ENCODE results near the gene TCP1.
"Not testable (repeated sequence)": the region's sequence is repeated elsewhere in the genome, so short reads cannot be mapped to it uniquely, and the experiment has no call there.

TCP1 gene

DNA sequence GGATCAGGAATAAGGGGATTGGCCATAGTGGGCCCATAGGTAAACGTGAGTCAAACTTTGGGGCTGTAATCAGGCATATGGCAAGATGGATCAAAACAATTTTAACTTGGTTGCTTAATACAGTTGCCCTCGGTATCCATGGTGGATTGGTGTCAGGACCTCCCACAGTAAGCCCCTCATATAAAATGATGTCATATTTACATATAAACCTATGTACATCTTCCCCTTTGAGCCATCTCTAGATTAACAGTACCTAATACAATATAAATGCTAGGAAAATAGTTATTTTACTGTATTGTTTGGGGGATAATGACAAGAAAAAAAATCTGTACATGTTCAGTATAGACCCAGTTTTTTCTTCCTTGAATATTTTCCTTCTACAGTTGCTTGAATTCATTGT lies 35.0 kb downstream of the TCP1 start:
- TF ChIP-seq, protein P1, sequence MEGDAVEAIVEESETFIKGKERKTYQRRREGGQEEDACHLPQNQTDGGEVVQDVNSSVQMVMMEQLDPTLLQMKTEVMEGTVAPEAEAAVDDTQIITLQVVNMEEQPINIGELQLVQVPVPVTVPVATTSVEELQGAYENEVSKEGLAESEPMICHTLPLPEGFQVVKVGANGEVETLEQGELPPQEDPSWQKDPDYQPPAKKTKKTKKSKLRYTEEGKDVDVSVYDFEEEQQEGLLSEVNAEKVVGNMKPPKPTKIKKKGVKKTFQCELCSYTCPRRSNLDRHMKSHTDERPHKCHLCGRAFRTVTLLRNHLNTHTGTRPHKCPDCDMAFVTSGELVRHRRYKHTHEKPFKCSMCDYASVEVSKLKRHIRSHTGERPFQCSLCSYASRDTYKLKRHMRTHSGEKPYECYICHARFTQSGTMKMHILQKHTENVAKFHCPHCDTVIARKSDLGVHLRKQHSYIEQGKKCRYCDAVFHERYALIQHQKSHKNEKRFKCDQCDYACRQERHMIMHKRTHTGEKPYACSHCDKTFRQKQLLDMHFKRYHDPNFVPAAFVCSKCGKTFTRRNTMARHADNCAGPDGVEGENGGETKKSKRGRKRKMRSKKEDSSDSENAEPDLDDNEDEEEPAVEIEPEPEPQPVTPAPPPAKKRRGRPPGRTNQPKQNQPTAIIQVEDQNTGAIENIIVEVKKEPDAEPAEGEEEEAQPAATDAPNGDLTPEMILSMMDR (IDR thresholded peaks at IDR 0.05; ENCODE audit: control insufficient read depth, extremely low read depth, insufficient read depth), result no peak
- H3K4me3 ChIP-seq (ENCODE audit: low read depth, low read length), result no peak overlapping the region
- DNase-seq (ENCODE audit: low read depth), result no peak

- TF ChIP-seq, protein P1 (IDR thresholded peaks at IDR 0.05; ENCODE audit: control insufficient read depth, extremely low read depth, insufficient read depth), result no peak
- no peak overlapping the region for H3K4me3 ChIP-seq (ENCODE audit: low read depth, low read length)
- DNase-seq (ENCODE audit: low read depth), result no peak
These were observed 36.1 kb downstream of the TCP1 start for GRCh38 chr6:159753081-159753872.

GRCh38 chr6:159751448-159751847 lies 38.0 kb downstream of the TCP1 start:
- TF ChIP-seq, protein P1 (IDR thresholded peaks at IDR 0.05; ENCODE audit: control insufficient read depth, extremely low read depth, insufficient read depth), result no peak
- no peak for DNase-seq (ENCODE audit: low read depth)
- H3K4me3 ChIP-seq (ENCODE audit: low read depth, low read length), result no peak overlapping the region

- not testable (repeated sequence) for DNase-seq (ENCODE audit: low read depth); H3K4me3 ChIP-seq (ENCODE audit: low read depth, low read length)
These were observed 41.3 kb downstream of the TCP1 start for GRCh38 chr6:159748127-159748526.

- DNase-seq (ENCODE audit: low read depth), result no peak
- TF ChIP-seq, protein P1 (IDR thresholded peaks at IDR 0.05; ENCODE audit: control insufficient read depth, extremely low read depth, insufficient read depth), result no peak
- H3K4me3 ChIP-seq (ENCODE audit: low read depth, low read length), result no peak overlapping the region
These were observed 42.6 kb downstream of the TCP1 start for GRCh38 chr6:159746759-159747158.

DNA sequence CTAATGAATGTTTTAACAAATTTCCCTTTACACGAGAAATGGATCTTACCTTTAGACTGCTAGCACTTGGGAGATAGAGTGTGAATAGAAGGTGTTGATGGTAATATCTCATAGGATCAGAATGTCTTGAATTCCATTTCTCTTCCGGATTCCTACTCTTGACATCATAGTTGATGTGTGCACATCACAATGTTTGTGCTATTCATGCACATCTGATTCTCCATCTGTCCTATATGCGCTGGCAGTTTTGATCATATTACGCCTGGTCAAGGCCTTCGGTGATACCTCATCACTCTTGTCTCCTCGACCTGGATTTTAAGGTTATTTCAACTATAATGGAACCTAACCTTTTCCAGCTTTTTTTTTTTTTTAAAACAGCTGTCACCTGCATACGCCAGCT lies 44.3 kb downstream of the TCP1 start:
- no peak for DNase-seq (ENCODE audit: low read depth)
- H3K4me3 ChIP-seq (ENCODE audit: low read depth, low read length), result no peak overlapping the region
- TF ChIP-seq, protein P1 (IDR thresholded peaks at IDR 0.05; ENCODE audit: control insufficient read depth, extremely low read depth, insufficient read depth), result no peak

GRCh38 chr6:159742165-159742564 lies 47.2 kb downstream of the TCP1 start:
- H3K4me3 ChIP-seq (ENCODE audit: low read depth, low read length), result no peak overlapping the region
- no peak for DNase-seq (ENCODE audit: low read depth)
- TF ChIP-seq, protein P1 (IDR thresholded peaks at IDR 0.05; ENCODE audit: control insufficient read depth, extremely low read depth, insufficient read depth), result no peak
